H1 (cell line): ENCODE results near the gene MYO7B. TPM values are rescaled to one million over a fixed set of nuclear protein-coding genes. Genes with fewer than 3 reads are reported as not detected.

Experiments used
- CREB1 ChIP-seq: IDR thresholded peaks from 2 replicates; pipeline ENCODE4 v1.6.1; 2012; ENCODE audit warnings: inconsistent platforms
- FOSL1 ChIP-seq: IDR thresholded peaks from 2 replicates; pipeline ENCODE4 v1.6.1; 2011; ENCODE audit warnings: mild to moderate bottlenecking, low read depth, low read length, moderate library complexity; ENCODE audit not compliant: insufficient read depth
- KDM4A ChIP-seq: IDR thresholded peaks from one replicate; pipeline ENCODE4 v1.7.1; 2012; ENCODE audit warnings: low read depth, mild to moderate bottlenecking, moderate library complexity, low read length, inconsistent platforms; ENCODE audit not compliant: severe bottlenecking
- POLR2A ChIP-seq, 2 experiments: IDR thresholded peaks; 1 replicate in 1 of 2; 2 replicates in 1 of 2; pipeline ENCODE4 v1.6.1; 2011; ENCODE audit warnings: low read depth in 2 of 2, low read length in 2 of 2, mild to moderate bottlenecking in 2 of 2; ENCODE audit errors: control extremely low read depth in 1 of 2
- RFX5 ChIP-seq: IDR thresholded peaks from 2 replicates; pipeline ENCODE4 v1.6.1; 2011; ENCODE audit warnings: low read depth, low read length, improper control_type of control experiment, borderline replicate concordance
- TAF7 ChIP-seq: optimal IDR thresholded peaks from 2 replicates; pipeline ENCODE3; 2011; ENCODE audit warnings: low read depth, mild to moderate bottlenecking, inconsistent platforms, low read length, moderate library complexity, borderline replicate concordance
- TEAD4 ChIP-seq: IDR thresholded peaks from 2 replicates; pipeline ENCODE4 v1.6.1; 2012; ENCODE audit warnings: low read depth, low read length, inconsistent platforms, mixed read lengths
- polyA plus RNA-seq, 7 experiments: library from polyadenylated mRNA; depleted of rRNA in 3 of 7; stranded (reverse) in 5 of 7; unstranded in 2 of 7; fragments of >200 nt in 5 of 7; fragments of 200-250 nt in 2 of 7; gene quantifications; 1 replicate in 5 of 7; 2 replicates in 1 of 7; 4 replicates in 1 of 7; pipeline versions ENCODE4 v1.2.1 to v1.2.3, GENCODE V29; 2011 to 2013; ENCODE audit warnings: missing spikeins in 2 of 7, mixed read lengths in 2 of 7
- total RNA-seq: library from RNA; stranded (reverse); fragmentation: NEBNext Ultra II Directional; extraction: Animal tissue kit (Norgen Biotek cat#: 25700); gene quantifications from 2 replicates; pipeline ENCODE4 v1.2.1, GENCODE V29; 2021
- TF ChIP-seq, protein P1 (sequence below): fragments of 300-600 bp; sonication (generic); IDR thresholded peaks from 2 replicates; pipeline ENCODE4 v1.7.1; 2012; ENCODE audit warnings: low read length, moderate library complexity, mild to moderate bottlenecking, inconsistent platforms; ENCODE audit not compliant: insufficient replicate concordance

MYO7B gene
- total and polyA plus RNA-seq, 2 of the 8 experiments (the other 6 are each of a cell fraction or from before 2014, with no cell fraction given): not detected

DNA sequence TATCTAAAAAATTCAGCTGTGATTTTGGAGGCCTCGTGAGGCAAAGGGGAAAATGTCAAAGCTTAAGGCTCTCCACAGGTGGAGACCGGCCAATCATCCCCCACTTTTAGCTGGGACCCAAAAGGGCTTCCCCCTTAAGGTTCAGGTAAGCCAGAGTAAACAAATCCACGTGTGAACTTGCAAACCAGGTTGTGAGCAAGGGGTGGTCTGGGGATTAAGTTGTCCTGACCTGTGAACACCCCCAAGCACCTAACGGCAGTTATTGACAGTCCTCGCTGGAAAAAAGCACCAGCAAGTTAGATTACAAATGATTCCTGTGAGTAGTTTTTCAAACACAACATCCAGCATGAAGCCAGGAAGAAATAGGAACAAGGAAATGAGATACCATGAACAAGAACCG, 42.9 kb downstream of the MYO7B start (continued):
- TF ChIP-seq CREB1 (no peak), TAF7 (no peak), POLR2A (IDR thresholded peaks at IDR 0.05; ENCODE audit: control extremely low read depth in 1 of 2, low read depth in 2 of 2, low read length in 2 of 2) (no peak), TEAD4 (no peak), KDM4A (no peak), RFX5 (no peak), FOSL1 (no peak)
- TF ChIP-seq, protein P1, sequence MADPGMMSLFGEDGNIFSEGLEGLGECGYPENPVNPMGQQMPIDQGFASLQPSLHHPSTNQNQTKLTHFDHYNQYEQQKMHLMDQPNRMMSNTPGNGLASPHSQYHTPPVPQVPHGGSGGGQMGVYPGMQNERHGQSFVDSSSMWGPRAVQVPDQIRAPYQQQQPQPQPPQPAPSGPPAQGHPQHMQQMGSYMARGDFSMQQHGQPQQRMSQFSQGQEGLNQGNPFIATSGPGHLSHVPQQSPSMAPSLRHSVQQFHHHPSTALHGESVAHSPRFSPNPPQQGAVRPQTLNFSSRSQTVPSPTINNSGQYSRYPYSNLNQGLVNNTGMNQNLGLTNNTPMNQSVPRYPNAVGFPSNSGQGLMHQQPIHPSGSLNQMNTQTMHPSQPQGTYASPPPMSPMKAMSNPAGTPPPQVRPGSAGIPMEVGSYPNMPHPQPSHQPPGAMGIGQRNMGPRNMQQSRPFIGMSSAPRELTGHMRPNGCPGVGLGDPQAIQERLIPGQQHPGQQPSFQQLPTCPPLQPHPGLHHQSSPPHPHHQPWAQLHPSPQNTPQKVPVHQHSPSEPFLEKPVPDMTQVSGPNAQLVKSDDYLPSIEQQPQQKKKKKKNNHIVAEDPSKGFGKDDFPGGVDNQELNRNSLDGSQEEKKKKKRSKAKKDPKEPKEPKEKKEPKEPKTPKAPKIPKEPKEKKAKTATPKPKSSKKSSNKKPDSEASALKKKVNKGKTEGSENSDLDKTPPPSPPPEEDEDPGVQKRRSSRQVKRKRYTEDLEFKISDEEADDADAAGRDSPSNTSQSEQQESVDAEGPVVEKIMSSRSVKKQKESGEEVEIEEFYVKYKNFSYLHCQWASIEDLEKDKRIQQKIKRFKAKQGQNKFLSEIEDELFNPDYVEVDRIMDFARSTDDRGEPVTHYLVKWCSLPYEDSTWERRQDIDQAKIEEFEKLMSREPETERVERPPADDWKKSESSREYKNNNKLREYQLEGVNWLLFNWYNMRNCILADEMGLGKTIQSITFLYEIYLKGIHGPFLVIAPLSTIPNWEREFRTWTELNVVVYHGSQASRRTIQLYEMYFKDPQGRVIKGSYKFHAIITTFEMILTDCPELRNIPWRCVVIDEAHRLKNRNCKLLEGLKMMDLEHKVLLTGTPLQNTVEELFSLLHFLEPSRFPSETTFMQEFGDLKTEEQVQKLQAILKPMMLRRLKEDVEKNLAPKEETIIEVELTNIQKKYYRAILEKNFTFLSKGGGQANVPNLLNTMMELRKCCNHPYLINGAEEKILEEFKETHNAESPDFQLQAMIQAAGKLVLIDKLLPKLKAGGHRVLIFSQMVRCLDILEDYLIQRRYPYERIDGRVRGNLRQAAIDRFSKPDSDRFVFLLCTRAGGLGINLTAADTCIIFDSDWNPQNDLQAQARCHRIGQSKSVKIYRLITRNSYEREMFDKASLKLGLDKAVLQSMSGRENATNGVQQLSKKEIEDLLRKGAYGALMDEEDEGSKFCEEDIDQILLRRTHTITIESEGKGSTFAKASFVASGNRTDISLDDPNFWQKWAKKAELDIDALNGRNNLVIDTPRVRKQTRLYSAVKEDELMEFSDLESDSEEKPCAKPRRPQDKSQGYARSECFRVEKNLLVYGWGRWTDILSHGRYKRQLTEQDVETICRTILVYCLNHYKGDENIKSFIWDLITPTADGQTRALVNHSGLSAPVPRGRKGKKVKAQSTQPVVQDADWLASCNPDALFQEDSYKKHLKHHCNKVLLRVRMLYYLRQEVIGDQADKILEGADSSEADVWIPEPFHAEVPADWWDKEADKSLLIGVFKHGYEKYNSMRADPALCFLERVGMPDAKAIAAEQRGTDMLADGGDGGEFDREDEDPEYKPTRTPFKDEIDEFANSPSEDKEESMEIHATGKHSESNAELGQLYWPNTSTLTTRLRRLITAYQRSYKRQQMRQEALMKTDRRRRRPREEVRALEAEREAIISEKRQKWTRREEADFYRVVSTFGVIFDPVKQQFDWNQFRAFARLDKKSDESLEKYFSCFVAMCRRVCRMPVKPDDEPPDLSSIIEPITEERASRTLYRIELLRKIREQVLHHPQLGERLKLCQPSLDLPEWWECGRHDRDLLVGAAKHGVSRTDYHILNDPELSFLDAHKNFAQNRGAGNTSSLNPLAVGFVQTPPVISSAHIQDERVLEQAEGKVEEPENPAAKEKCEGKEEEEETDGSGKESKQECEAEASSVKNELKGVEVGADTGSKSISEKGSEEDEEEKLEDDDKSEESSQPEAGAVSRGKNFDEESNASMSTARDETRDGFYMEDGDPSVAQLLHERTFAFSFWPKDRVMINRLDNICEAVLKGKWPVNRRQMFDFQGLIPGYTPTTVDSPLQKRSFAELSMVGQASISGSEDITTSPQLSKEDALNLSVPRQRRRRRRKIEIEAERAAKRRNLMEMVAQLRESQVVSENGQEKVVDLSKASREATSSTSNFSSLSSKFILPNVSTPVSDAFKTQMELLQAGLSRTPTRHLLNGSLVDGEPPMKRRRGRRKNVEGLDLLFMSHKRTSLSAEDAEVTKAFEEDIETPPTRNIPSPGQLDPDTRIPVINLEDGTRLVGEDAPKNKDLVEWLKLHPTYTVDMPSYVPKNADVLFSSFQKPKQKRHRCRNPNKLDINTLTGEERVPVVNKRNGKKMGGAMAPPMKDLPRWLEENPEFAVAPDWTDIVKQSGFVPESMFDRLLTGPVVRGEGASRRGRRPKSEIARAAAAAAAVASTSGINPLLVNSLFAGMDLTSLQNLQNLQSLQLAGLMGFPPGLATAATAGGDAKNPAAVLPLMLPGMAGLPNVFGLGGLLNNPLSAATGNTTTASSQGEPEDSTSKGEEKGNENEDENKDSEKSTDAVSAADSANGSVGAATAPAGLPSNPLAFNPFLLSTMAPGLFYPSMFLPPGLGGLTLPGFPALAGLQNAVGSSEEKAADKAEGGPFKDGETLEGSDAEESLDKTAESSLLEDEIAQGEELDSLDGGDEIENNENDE: no peak
